Measurements from ENCODE around the gene UBE2E2. TPM values are rescaled to one million over a fixed set of nuclear protein-coding genes. Genes with fewer than 3 reads are reported as not detected.

UBE2E2 gene
- total RNA-seq, 2 donors from 2014 or later, result 1.2 to 7.6 TPM

DNA sequence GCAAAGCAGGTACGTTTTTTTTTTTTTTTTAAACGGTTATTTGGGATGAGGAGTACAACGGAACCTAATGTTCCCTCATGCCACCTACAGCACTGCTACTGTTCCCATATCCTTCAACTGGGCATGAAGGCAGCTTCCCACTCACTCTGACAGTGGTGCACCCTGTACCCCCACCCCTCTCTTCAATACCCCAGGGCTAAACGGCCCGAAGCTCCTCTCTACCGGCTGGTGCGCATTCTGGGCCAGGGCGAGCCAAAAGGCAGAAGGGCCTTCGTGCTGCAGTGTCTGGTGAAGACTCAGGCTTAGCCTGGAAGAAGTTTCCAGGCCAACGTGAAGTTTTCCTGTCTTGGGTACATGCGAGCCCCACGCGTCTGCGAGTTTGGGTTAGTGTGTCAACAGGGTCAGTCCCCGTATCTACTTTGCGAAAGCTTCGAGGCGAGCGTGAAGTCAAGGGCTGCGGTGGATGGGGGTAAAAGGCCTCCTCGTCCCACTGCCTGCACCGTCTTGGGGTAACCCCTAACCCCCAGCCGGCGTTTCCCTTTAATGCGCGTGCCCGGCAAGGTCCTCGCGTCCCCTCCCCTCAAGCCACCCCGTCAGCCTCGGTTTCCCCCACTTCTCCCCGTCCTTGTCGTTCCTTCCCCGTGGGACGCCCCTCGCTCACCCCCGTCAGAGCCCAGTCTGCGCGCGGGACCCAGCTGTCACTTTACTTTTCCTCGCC is 765 bp upstream of the UBE2E2 start:
- intact Hi-C loops (cut with DNase I), result no loop called here
- H3K36me3 ChIP-seq, result no peaks in the 10 kb centered on the region
- H3K9ac ChIP-seq (ENCODE audit: low read depth in 2 of 2, low read length in 2 of 2), result peak overlapping the region; percentile 58 to 76
- H3K4me1 ChIP-seq, result no peaks in the 10 kb centered on the region
- H3K27me3 ChIP-seq, result peaks cover 4% of the 10 kb centered on the region
- DNase-seq, result peak; percentile 41
- H3K9me3 ChIP-seq, result no peaks in the 10 kb centered on the region
- TF ChIP-seq, protein P1, sequence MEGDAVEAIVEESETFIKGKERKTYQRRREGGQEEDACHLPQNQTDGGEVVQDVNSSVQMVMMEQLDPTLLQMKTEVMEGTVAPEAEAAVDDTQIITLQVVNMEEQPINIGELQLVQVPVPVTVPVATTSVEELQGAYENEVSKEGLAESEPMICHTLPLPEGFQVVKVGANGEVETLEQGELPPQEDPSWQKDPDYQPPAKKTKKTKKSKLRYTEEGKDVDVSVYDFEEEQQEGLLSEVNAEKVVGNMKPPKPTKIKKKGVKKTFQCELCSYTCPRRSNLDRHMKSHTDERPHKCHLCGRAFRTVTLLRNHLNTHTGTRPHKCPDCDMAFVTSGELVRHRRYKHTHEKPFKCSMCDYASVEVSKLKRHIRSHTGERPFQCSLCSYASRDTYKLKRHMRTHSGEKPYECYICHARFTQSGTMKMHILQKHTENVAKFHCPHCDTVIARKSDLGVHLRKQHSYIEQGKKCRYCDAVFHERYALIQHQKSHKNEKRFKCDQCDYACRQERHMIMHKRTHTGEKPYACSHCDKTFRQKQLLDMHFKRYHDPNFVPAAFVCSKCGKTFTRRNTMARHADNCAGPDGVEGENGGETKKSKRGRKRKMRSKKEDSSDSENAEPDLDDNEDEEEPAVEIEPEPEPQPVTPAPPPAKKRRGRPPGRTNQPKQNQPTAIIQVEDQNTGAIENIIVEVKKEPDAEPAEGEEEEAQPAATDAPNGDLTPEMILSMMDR (IDR thresholded peaks at IDR 0.05), result no peak
- H3K27ac ChIP-seq, result no peak overlapping the region
- peak overlapping the region; percentile 88 for H3K4me3 ChIP-seq

DNA sequence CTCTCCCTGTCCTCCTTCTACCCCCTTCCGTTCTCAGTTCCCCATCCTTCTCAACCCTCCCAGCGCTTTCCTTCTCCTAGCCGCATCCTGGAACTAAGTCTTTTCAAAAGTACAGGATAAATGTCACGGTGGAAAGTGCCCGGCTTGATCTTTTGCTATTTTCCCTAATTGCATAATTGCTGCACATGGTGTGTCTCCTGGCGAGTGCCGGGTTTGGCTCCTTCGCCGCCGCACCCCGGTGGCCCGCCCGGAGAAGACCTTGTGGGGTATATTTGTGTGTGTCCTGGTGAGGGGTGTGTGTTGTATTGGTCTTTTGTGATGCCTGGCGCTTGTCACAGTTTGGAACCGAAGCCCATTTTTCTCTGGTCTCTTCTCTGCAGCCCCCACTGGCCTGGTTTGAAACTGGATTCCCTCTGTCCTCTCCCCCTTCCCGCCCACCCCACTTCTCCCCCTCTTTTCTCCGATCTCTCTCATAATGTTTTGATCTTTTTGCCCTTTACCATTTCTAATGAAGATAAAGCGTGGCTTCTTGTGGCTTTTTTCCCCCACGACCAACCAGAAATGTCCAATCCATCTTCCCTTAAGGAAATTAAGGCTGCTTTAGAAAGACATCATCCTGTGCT is 692 bp downstream of the UBE2E2 start:
- DNase-seq, result peak; percentile 28
- intact Hi-C loops (cut with DNase I), result no loop called here
- Histone ChIP-seq H3K9me3 (no peaks in the 10 kb centered on the region), H3K27me3 (peaks cover 4% of the 10 kb centered on the region), H3K4me1 (no peaks in the 10 kb centered on the region), H3K36me3 (no peaks in the 10 kb centered on the region), H3K27ac (no peak overlapping the region), H3K4me3 (peak overlapping the region; percentile 88), H3K9ac (ENCODE audit: low read depth in 2 of 2, low read length in 2 of 2) (peak overlapping the region; percentile 63 to 80)
- TF ChIP-seq, protein P1 (IDR thresholded peaks at IDR 0.05), result no peak

DNA sequence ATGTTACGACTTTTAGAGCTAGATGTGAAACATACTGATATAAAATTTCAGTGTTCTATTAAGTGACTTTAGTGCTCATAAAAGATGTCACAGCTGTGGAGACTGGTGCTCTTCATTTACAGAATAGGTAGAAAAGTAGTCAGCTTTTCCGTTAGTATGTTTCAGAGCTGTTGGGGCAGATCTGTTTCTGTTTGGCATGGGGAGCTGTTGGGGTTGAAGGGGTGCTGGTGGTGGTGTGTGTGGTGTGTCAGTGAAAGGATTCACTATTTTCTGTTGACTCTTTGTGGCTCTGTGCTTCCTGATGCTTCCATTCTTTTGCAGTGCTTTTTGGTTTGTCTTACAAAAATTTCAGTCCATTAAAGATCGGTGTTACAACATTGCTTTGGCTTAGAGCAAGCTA is 3.2 kb downstream of the UBE2E2 start:
- TF ChIP-seq, protein P1 (IDR thresholded peaks at IDR 0.05), result no peak
- Histone ChIP-seq H3K4me1 (no peaks in the 10 kb centered on the region), H3K27ac (no peak overlapping the region), H3K9me3 (no peaks in the 10 kb centered on the region), H3K9ac (ENCODE audit: low read depth in 2 of 2, low read length in 2 of 2) (no peak overlapping the region), H3K36me3 (no peaks in the 10 kb centered on the region), H3K4me3 (no peak overlapping the region), H3K27me3 (peaks cover 4% of the 10 kb centered on the region)
- no peak for DNase-seq
- intact Hi-C loops (cut with DNase I), result no loop called here

DNA sequence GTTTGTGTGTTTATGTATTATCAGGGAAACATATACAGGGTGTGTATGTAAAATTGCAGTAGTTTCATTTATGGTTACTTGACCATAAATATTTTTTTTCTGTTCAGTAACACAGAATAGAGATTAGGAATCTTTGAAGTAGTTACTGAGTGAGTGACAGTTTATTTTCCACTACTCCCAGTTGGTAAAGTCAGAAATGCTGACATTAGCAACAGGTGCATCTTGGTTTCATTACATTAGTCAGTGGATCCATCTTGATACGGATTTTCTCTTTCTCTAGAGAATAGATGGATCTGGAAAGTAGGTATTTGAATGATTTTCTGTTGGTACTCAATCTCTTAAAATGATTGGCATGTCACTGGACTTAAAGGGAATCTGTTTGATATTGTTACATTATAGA is 6.0 kb downstream of the UBE2E2 start:
- DNase-seq, result no peak
- Histone ChIP-seq H3K4me3 (no peak overlapping the region), H3K4me1 (no peaks in the 10 kb centered on the region), H3K36me3 (no peaks in the 10 kb centered on the region), H3K9me3 (no peaks in the 10 kb centered on the region), H3K27me3 (no peaks in the 10 kb centered on the region), H3K9ac (ENCODE audit: low read depth in 2 of 2, low read length in 2 of 2) (no peak overlapping the region), H3K27ac (no peak overlapping the region)
- TF ChIP-seq, protein P1 (IDR thresholded peaks at IDR 0.05), result no peak
- intact Hi-C loops (cut with DNase I), result no loop called here

DNA sequence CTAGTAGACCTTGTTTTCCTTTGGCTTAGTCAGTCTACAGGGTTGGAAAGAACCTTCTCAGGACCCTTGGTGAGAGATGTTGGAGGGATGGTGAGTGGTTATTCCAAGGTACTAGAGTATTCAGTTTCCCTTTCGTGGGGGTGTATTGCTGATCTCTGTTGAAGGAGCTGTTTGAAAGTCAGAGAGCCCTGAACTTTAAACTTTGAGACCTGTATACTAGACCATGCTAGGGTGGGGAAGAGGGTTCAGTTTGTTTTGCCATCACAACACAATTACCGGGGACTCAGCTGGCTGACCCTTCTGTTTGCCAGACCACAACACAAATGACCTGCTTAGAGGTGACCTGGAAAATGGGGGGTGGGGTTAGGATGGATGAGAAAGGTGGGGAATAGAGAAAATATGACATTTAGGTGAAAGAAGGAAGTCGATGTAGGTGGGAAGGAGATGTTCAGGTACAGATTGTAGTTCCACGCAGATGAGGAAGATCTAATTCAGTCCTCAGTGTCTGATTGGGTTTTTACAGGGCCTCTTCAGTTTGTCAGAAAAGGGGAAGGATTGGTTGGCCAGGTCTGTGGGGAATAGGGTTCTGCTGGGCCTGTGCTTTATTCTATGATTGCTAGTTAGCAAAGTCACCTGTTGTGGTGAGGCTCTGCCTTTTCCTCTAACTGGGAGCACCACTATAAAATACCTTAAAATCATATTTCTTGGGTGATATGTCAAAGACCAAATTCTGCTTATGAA is 6.8 kb downstream of the UBE2E2 start:
- no peak overlapping the region for H3K27ac ChIP-seq
- no peak overlapping the region for H3K9ac ChIP-seq (ENCODE audit: low read depth in 2 of 2, low read length in 2 of 2)
- no peaks in the 10 kb centered on the region for H3K27me3 ChIP-seq
- intact Hi-C loops (cut with DNase I), result no loop called here
- TF ChIP-seq, protein P1 (IDR thresholded peaks at IDR 0.05), result no peak
- H3K4me1 ChIP-seq, result no peaks in the 10 kb centered on the region
- no peaks in the 10 kb centered on the region for H3K36me3 ChIP-seq
- no peak overlapping the region for H3K4me3 ChIP-seq
- H3K9me3 ChIP-seq, result no peaks in the 10 kb centered on the region
- no peak for DNase-seq
